HG03045 (cell line): ENCODE results near the gene ADARB2.

Source experiments
- ATAC-seq: cut with Tn5 transposase; IDR thresholded peaks from one replicate; pipeline ENCODE4 v1.9.1; 2021; ENCODE audit warnings: mild to moderate bottlenecking, moderate library complexity; ENCODE audit not compliant: unreplicated experiment

Gene ADARB2

GRCh38 chr10:1736144-1736971 is 967 bp downstream of the ADARB2 start:
- no peak for ATAC-seq

- no peak for ATAC-seq
Observed at GRCh38 chr10:1735562-1735961, 1.8 kb downstream of the ADARB2 start.

DNA sequence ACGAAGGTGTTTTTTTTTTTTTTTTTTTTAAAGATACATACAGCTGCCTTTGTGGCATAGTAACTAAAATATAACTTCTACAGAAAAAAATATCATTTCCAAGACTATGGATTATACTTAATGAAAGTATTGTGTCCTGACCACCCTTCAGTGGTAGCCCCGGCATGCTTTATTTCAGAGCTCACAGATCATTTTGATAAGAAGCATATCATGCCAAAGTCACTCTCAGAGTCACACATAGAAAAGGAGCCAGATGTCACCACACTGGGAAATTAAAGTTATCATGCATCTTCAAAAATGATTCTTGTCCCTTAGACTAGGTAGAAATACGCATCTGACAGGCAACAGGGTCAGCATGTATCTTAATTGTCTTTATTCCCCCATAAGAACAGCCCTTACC is 3.0 kb downstream of the ADARB2 start:
- ATAC-seq = no peak

GRCh38 chr10:1733720-1734119 is 3.6 kb downstream of the ADARB2 start:
- ATAC-seq = no peak

GRCh38 chr10:1732564-1732996 is 4.7 kb downstream of the ADARB2 start:
- no peak for ATAC-seq

DNA sequence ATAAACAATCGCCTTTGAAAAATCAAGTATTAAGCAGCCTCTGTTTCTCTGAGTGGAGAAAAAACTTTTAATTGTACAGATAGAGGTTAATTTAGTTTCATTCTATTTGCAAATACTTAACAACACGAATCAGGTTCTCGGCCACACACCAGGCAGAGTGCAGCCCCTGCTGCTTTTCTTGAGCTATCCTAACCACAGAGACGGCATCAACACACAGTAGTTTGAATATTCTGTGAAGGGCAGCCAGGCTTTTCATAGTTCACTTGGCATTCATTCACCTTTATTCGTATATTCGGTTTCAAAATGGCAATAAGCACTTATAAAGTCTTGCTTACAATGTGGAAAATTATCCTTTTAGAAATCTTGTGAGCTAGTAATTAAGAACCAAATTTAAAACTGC is 5.7 kb downstream of the ADARB2 start:
- no peak for ATAC-seq

DNA sequence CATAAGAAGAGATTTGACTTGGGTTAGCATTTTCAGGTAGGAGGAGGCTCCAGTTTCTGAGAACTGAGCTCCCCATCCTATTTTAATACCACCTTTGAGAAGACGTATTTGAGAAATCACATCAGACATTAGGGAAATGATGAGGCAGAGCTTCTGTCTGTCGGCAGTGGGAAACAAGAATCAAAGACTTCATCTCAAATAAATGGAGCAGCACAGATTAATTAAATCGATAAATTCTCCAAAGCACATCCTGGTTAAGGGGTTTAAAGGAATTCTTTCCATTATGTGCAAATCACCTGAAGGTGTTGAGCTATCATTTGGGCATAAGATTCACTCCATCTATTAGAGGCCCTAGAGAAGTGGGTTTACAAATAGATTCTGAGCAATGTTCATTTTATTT is 7.6 kb downstream of the ADARB2 start:
- no peak for ATAC-seq

DNA sequence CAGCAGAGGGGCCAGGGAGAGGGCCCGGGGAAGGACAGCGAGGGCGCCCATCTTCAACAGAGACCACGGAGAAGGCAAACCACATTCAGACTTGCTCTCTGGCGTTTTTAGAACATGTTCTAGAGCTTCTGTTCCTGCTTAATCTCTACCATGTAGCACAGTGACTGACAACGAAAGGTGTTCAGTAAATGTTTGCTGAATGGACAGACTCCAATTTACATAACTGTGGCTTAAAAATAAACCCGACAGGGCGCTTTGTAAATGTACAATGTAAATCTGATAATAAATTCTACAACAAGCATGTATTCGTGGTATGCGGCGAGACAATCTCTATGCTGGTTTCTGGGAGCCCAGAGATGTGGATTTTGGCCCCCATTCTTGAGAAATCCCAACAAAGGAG is 10.5 kb downstream of the ADARB2 start:
- ATAC-seq = no peak

DNA sequence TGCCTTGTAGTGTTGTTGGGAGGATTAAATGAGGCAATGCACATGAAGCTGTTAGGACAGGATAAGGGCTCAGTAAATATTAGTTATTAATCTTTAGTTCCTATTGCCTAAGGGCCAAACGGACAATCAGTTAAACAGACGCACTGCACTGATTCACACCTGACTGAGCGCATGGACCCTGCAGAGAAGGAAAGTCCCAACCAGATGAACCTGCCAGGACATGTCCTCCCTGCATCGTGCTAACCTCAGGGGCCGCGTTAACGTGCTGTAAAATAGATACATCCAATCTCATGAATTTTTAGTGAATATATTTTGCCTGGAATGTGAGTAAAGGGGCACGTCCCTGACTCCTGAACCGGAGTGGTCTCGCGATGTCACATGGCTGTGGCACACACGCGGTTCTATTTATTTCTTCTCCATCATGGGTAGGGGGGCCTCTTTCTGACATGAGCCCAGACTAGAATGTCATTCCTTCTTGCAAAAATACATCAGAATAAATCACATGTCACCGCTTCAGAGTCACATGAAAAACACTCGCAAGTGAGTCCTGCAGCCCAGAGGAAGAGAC is 12.3 kb downstream of the ADARB2 start:
- no peak for ATAC-seq

DNA sequence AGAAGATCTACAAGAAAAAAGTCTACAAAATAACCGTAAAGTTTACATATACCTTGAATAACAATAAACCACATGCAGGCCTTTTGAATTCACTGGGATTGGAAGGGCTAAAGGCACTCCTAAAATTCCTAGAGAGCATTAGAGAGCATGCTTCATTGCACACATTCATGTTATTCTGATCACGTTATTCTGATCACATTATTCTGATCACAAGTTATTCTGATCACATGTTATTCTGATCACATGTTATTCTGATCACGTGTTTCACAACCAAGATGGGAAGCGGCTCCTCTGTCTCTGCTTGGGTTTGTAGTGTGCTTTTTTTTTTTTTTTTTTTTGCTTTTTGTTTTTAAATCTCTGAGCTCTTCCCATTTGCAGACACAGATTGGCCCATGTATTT is 20.5 kb downstream of the ADARB2 start:
- no peak for ATAC-seq

DNA sequence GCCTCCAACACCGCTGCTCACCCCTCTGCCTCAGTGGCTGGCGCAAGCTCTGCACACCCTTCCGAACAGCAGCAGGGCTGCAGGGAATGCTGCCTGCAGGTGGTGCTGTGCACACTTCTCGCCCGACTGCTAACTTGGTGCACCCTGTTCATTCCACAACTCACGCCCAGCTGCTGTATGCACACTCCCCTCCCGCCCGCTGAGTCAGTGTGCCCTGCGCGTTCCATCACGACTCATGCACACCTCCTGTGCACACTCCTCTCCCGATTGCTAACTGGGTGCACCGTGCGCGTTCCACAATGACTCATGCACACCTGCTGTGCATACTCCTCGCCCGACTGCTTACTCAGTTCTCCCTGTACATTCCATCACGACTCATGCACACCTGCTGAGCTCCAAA is 21.5 kb downstream of the ADARB2 start:
- no peak for ATAC-seq

- no peak for ATAC-seq
Observed at GRCh38 chr10:1712944-1713671, 24.2 kb downstream of the ADARB2 start.

- no peak for ATAC-seq
Observed at GRCh38 chr10:1712314-1712713, 25.0 kb downstream of the ADARB2 start.

DNA sequence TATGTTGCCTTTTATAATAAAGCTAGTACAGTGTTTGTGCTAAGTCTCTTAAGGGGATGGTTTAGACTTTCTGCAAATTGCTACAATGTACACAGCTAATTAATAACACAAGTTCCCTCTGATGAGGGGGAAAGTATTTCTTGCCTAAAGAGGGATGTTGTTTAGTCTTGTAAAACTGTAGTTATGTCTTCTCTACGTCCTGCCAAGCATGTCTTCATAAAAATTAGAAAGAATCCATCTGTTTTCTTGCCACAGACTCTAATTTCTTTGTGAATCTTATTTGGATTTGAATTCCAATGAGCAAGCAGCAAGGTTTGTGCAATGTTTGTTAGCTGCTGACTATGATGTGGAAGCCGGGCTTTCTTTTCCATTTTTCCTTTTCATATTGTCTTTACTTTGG is 28.2 kb downstream of the ADARB2 start:
- ATAC-seq = no peak

GRCh38 chr10:1708746-1709145 is 28.6 kb downstream of the ADARB2 start:
- no peak for ATAC-seq

- no peak for ATAC-seq
Observed at GRCh38 chr10:1706711-1707110, 30.6 kb downstream of the ADARB2 start.

- ATAC-seq = no peak
Observed at GRCh38 chr10:1706256-1706655, 31.1 kb downstream of the ADARB2 start.

DNA sequence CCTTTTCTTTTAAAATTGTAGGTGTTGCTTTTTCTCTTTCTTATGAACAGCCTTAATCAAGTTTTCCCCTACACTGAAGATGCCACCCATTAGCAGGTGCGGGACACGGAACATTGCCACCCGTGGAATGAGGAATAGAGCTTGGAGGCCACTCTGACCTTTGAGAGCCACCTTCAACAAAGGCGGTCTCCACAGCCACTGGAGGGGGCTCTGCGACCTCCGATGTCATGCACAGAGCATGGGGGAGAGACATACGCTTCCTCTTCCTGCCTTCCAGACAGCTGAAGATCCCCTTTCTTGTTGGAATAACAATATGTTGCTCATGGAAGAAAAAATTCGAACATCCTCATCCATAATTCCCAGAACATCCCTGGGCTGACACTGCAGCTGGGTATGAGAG is 39.1 kb downstream of the ADARB2 start:
- ATAC-seq = no peak

GRCh38 chr10:1696106-1696505 is 41.2 kb downstream of the ADARB2 start:
- ATAC-seq = no peak

GRCh38 chr10:1690086-1690485 is 47.2 kb downstream of the ADARB2 start:
- ATAC-seq = no peak

DNA sequence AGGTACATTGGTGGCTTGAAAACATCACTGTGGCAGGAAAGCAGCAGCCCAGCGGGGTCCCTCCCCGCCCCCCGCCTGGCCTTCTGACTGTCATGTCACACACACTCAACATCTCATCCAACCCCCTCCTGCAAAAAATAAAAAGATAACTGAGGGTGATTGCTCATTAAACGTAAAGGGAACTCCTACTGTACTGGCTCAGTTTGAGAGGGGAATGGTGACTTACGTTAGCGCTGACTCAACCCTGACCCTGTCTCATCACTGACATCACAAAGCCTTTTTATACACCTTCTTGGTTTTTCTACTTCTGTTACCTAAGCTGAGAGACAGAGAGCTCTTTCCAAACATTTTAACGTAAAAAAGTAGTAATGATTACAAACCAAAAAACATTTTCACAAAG is 48.8 kb downstream of the ADARB2 start:
- ATAC-seq = no peak

DNA sequence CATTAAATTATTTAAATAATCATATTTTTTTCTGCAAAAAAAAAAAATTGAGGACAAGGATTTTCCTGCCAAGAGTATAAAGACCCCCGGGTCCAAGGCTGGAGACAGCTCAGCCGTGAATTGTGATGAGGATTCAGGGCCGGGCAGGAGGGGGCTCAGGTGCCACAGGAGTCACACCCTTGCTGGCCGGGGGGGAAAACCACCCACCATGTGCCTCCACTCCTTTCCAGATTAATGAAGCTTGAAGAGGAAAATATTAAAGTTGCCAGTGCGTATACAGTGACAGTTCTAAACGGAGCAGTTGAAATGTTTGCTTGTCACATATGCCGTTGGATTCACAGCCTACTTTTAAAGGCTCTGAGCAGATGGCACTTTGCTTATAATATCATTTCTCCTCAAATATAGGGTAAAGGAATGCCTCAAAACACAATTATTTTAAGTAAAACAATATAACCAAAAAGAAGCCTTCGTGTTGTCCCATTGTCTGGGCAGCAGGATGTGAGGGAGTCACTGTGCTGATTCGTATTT is 49.6 kb downstream of the ADARB2 start:
- ATAC-seq = no peak
